ENCODE results near the gene SPPL2C. TPM values are rescaled to one million over a fixed set of nuclear protein-coding genes. Genes with fewer than 3 reads are reported as not detected.

The SPPL2C gene
- total and polyA plus RNA-seq, 2 of the 13 experiments (the other 11 are each of a cell fraction or from before 2014, with no cell fraction given), result not detected

- TF ChIP-seq TFE3 (CRISPR knock-in tag; IDR thresholded peaks at IDR 0.05) (no peak), ZNF143 (CRISPR knock-in tag; IDR thresholded peaks at IDR 0.05) (0 out of 2 replicates have a peak, but pooled peaks have one; percentile 14), ZNF501 (CRISPR knock-in tag; IDR thresholded peaks at IDR 0.05) (peak; percentile 3; the same call in 1 of the 2 replicates), JUN (CRISPR knock-in tag; IDR thresholded peaks at IDR 0.05) (0 out of 2 replicates have a peak, but pooled peaks have one; percentile 10)
These were observed 49.0 kb downstream of the SPPL2C start (continued) for GRCh38 chr17:45893725-45894021.

GRCh38 chr17:45894022-45894784, 49.5 kb downstream of the SPPL2C start, which contains the start of gene MAPT:
Gene MAPT (plus strand): TSS chr17:45894554. CDS start chr17:45962338, 67,784 bp downstream.
- intact Hi-C loops (cut with micrococcal nuclease; ENCODE audit: unreplicated experiment), result loop anchor here (10.0 kb wide), 1 partner anchor 51 kb away; no protein-coding TSS in a partner anchor
- no peaks in the 10 kb centered on the region for H3K36me3 ChIP-seq (replicated peaks in 1 of 2; ENCODE audit: control insufficient read depth in 1 of 2, insufficient read depth in 2 of 2, low read length in 2 of 2)
- FAIRE-seq (peak; percentile 87), DNase-seq (ENCODE audit: low spot score) (peak; percentile 83), ATAC-seq (peak; percentile 89)
- peak within 1 kb of the TSS; percentile 75 to 87 (median 84) for H3K4me3 ChIP-seq (replicated peaks in 1 of 3; ENCODE audit: insufficient read depth in 1 of 3, low read depth in 2 of 3, low read length in 3 of 3)
- no peak within 1 kb of the TSS for H3K27ac ChIP-seq (ENCODE audit: extremely low read length, insufficient read depth, low read length)
- POLR2A ChIA-PET, result no interaction called here
- no peaks in the 10 kb centered on the region for H3K9me3 ChIP-seq (ENCODE audit: low read length)
- peak within 1 kb of the TSS; percentile 54; the same call in 1 of the 2 replicates for H3K9ac ChIP-seq (ENCODE audit: insufficient read depth, low read depth, low read length)
- CTCF ChIA-PET (ENCODE audit: low intra/inter-chr PET ratio, low total read pairs), result interaction anchor here (2.6 kb wide), 1 partner anchor 55 kb away, joined by 13 read pairs; no protein-coding TSS in a partner anchor
- no peaks in the 10 kb centered on the region; the same call in 1 of the 2 replicates for H4K20me1 ChIP-seq (ENCODE audit: insufficient read depth, low read length)
- peaks cover 6 to 47% of the 10 kb centered on the region in 2 experiments for H3K27me3 ChIP-seq (ENCODE audit: control insufficient read depth in 1 of 2, insufficient read depth in 2 of 2, low read length in 2 of 2)
- peak within 1 kb of the TSS; percentile 1 for H2AFZ ChIP-seq (ENCODE audit: low read length)
- peak within 1 kb of the TSS; percentile 96 for H3K4me2 ChIP-seq (ENCODE audit: low read depth, low read length)
- H3K79me2 ChIP-seq (ENCODE audit: insufficient read depth, low read length), result no peaks in the 10 kb centered on the region
- whole genome bisulfite sequencing (ENCODE audit: low lambda C conversion rate), result 25% methylated on average over 52 of the region's 97 CpGs
- in situ Hi-C loops (cut with HindIII; ENCODE audit: extremely low pct_ligation_motif_present, low pct_unique_long_range_greater_than_20kb), result no loop called here
- peaks cover 38% of the 10 kb centered on the region for H3K4me1 ChIP-seq (ENCODE audit: insufficient read depth, low read length)
- no TSS peak for BruUV-seq (replicated peaks)
- TF ChIP-seq SATB2 (CRISPR knock-in tag; IDR thresholded peaks at IDR 0.05) (0 out of 2 replicates have a peak, but pooled peaks have one; percentile 42), SRSF9 (IDR thresholded peaks at IDR 0.05; ENCODE audit: borderline replicate concordance, insufficient read depth, low read depth, low read length, poor library complexity, severe bottlenecking) (no peak), IRF2 (CRISPR knock-in tag; IDR thresholded peaks at IDR 0.05) (peak; percentile 29; the same call in 1 of the 2 replicates), KLF16 (CRISPR knock-in tag; IDR thresholded peaks at IDR 0.05) (0 out of 4 replicates have a peak, but pooled peaks of 1 of the 2 experiments have one; percentile 62), ZFP62 (CRISPR knock-in tag; IDR thresholded peaks at IDR 0.05) (0 out of 2 replicates have a peak, but pooled peaks have one; percentile 14), ZBTB44 (CRISPR knock-in tag; IDR thresholded peaks at IDR 0.05) (no peak), ZSCAN9 (CRISPR knock-in tag; IDR thresholded peaks at IDR 0.05; ENCODE audit: borderline replicate concordance) (no peak; the same call in 1 of the 2 replicates), PHF21A (CRISPR knock-in tag; IDR thresholded peaks at IDR 0.05) (no peak), MLXIP (CRISPR knock-in tag; IDR thresholded peaks at IDR 0.05; ENCODE audit: borderline replicate concordance) (no peak), ZNF558 (CRISPR knock-in tag; IDR thresholded peaks at IDR 0.05; ENCODE audit: borderline replicate concordance) (no peak; the same call in 1 of the 2 replicates), PCBP2 (optimal IDR thresholded peaks at IDR 0.05; ENCODE audit: low read depth, low read length, poor library complexity, severe bottlenecking) (no peak), ZMYM4 (CRISPR knock-in tag; IDR thresholded peaks at IDR 0.05) (peak; percentile 97)

Data from HepG2 (cell line).